Psoas muscle (tissue), 8 donors: ENCODE data around the gene MCMBP. TPM values are rescaled to one million over a fixed set of nuclear protein-coding genes. Genes with fewer than 3 reads are reported as not detected.
"Not testable (repeated sequence)": the region's sequence is repeated elsewhere in the genome, so short reads cannot be mapped to it uniquely, and the experiment has no call there.

Experiments
- ATAC-seq, 4 donors: fragments of 200-7000 bp; cut with Tn5 transposase; one replicate each; pipeline ENCODE4 v1.9.1; 2020; ENCODE audit warnings: moderate library complexity in 3 of 4, mild to moderate bottlenecking in 2 of 4
- DNase-seq, 2 donors: peaks; one replicate each; pipeline ENCODE4 v3.0.0-alpha.2; 2020
- H3K27ac ChIP-seq: fragments of 200-600 bp; one replicate; pipeline ENCODE4 v1.8.0; 2022
- H3K27me3 ChIP-seq, 3 donors: fragments of 200-600 bp in 1 of 3; one replicate each; pipeline versions ENCODE4 v1.6.1 to v1.8.0; 2013 to 2022; ENCODE audit warnings: low read length in 2 of 3, mild to moderate bottlenecking in 2 of 3, moderate library complexity in 1 of 3; ENCODE audit not compliant: insufficient read depth in 3 of 3
- H3K36me3 ChIP-seq, 2 donors: fragments of 200-600 bp in 1 of 2; one replicate each; pipeline versions ENCODE4 v1.6.1 to v1.8.0; 2013 to 2022; ENCODE audit warnings: low read depth in 1 of 2, mild to moderate bottlenecking in 1 of 2, moderate library complexity in 1 of 2; ENCODE audit not compliant: insufficient read depth in 1 of 2
- H3K4me1 ChIP-seq: fragments of 200-600 bp; one replicate; pipeline ENCODE4 v1.8.0; 2022
- H3K4me3 ChIP-seq: fragments of 200-600 bp; one replicate; pipeline ENCODE4 v1.8.0; 2022; ENCODE audit warnings: mild to moderate bottlenecking
- H3K9me3 ChIP-seq: fragments of 200-600 bp; one replicate; pipeline ENCODE4 v1.8.0; 2022
- WGBS, 3 donors: extraction: QIAGEN DNeasy Blood & Tissue Kit; methylation state at CpG; one replicate each; pipeline versions ENCODE4 v1.1.6 to v1.1.7; 2013; 5-methylcytosine and 5-hydroxymethylcytosine counted together
- intact Hi-C, 2 donors: fragments of 100-400 bp; cut with DNase I; formaldehyde crosslinking; loops; one replicate each; pipeline versions ENCODE4 v1.11.0 to v1.14.2; 2022
- polyA plus RNA-seq, 3 donors: library from polyadenylated mRNA; stranded (reverse); fragments of 200-250 nt; gene quantifications; one replicate each; pipeline ENCODE4 v1.2.3, GENCODE V29; 2013
- total RNA-seq, 4 donors: library from RNA; stranded (reverse); fragmentation: NEBNext Ultra II Directional in 2 of 4; extraction: Animal tissue kit (Norgen Biotek cat#: 25700) in 2 of 4; gene quantifications; one replicate each; pipeline versions ENCODE4 v1.2.1 to v1.2.4, GENCODE V29; 2021 to 2023
- TF ChIP-seq, protein P1 (sequence below): fragments of 200-600 bp; IDR thresholded peaks from one replicate; pipeline ENCODE4 v1.8.0; 2022; ENCODE audit warnings: antibody characterized with exemption
- donor health status: healthy with polysubstance abuse.
- donor health status: DM: no; HTN: no; CAD: no; lungs with moderate emphysema.
- donor health status: Bipolar disorder and iron deficiency.
- donor health status: healthy.
- donor health status: DM: yes; HTN: yes; CAD: no.
- donor health status: DM: no; HTN: no; CAD: no.
- donor health status: DM: no; HTN: no; CAD: no.
- donor health status: DM: yes; HTN: yes; CAD: no.

The MCMBP gene
- total and polyA plus RNA-seq, 7 donors, result 23.0 to 43.8 (median 37.8) TPM

- WGBS, 3 donors, result 41 to 50% (median 47%) methylated on average over 4 of the region's 4 CpGs
- DNase-seq (no peak), ATAC-seq (no peak)
- H3K27ac ChIP-seq, result no peak overlapping the region
- peaks cover 0 to 41% of the 10 kb centered on the region in 2 donors for H3K36me3 ChIP-seq
- no peaks in the 10 kb centered on the region for H3K27me3 ChIP-seq
- TF ChIP-seq, protein P1, sequence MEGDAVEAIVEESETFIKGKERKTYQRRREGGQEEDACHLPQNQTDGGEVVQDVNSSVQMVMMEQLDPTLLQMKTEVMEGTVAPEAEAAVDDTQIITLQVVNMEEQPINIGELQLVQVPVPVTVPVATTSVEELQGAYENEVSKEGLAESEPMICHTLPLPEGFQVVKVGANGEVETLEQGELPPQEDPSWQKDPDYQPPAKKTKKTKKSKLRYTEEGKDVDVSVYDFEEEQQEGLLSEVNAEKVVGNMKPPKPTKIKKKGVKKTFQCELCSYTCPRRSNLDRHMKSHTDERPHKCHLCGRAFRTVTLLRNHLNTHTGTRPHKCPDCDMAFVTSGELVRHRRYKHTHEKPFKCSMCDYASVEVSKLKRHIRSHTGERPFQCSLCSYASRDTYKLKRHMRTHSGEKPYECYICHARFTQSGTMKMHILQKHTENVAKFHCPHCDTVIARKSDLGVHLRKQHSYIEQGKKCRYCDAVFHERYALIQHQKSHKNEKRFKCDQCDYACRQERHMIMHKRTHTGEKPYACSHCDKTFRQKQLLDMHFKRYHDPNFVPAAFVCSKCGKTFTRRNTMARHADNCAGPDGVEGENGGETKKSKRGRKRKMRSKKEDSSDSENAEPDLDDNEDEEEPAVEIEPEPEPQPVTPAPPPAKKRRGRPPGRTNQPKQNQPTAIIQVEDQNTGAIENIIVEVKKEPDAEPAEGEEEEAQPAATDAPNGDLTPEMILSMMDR, result no peak
- no peak overlapping the region for H3K4me3 ChIP-seq
- no peaks in the 10 kb centered on the region for H3K9me3 ChIP-seq
- H3K4me1 ChIP-seq, result peaks cover 33% of the 10 kb centered on the region
- intact Hi-C loops, result no loop called here
Observed at GRCh38 chr10:119896061-119896655, 23.5 kb upstream of the MCMBP start.

DNA sequence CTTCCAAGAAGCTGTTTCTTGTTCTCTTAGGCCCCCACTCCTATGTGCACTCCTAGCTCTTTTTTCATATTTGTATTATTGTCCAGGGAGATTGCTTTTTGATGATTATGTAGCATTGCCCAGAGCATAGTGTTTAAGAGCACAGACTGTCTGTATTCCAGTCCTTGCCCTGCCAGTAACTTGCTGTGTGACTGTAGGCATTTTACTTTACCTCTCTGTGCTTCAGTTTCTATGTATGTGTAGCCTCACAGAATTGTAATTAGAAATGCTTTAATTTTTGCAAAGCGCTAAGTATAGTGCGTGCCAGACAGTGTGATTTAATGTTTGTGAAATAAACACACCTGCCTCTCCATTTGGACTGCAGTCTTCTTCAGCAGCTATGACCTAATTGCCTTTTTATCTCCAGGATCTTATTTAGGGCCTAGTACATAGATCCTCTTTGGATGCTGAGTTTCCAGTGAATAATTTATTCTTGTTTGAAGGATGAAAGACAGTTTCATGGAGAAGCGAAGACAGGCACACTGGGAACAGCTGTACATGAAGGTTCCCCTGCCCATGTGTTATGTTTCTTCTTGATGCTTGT is 21.3 kb upstream of the MCMBP start:
- H3K36me3 ChIP-seq, result peaks cover 0 to 25% of the 10 kb centered on the region in 2 donors
- ATAC-seq, result no peak
- H3K27me3 ChIP-seq, result no peaks in the 10 kb centered on the region
- peaks cover 33% of the 10 kb centered on the region for H3K4me1 ChIP-seq
- no peak overlapping the region for H3K27ac ChIP-seq
- TF ChIP-seq, protein P1, result no peak
- no peak for DNase-seq
- H3K9me3 ChIP-seq, result no peaks in the 10 kb centered on the region
- intact Hi-C loops, result no loop called here
- 89 to 91% (median 90%) methylated on average over 3 of the region's 3 CpGs for WGBS, 3 donors
- H3K4me3 ChIP-seq, result peak overlapping the region; percentile 84

DNA sequence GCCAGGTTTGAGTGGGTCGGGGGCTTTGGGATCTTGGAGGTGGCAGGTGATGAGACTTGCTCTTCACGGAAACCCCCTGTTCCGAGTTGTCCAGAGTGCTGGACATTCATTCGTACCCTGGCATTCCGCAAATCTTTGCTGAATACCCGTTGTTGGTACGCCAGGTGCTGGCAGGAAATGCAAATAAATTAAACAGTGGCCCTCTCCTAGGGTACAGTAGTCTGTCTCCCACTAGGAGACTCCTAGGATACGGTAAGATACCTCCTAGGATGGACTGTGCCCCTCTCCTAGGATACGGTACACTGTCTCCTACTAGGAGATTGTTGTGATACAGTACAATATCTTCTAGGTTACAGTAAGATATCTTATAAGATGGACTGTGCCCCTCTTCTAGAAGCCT is 20.4 kb upstream of the MCMBP start:
- 4 to 6% (median 4%) methylated on average over 9 of the region's 9 CpGs for WGBS, 3 donors
- ATAC-seq (peak in 1 of 4 donors; percentile 24), DNase-seq (no peak)
- H3K27ac ChIP-seq, result peak overlapping the region; percentile 88
- no peaks in the 10 kb centered on the region for H3K9me3 ChIP-seq
- TF ChIP-seq, protein P1, result no peak
- H3K4me1 ChIP-seq, result peaks cover 33% of the 10 kb centered on the region
- H3K27me3 ChIP-seq, result no peaks in the 10 kb centered on the region
- intact Hi-C loops, result no loop called here
- H3K36me3 ChIP-seq, result peaks cover 0 to 18% of the 10 kb centered on the region in 2 donors
- peak overlapping the region; percentile 84 for H3K4me3 ChIP-seq

GRCh38 chr10:119892188-119893065 is 19.8 kb upstream of the MCMBP start, which contains the start of gene SEC23IP:
Gene SEC23IP (plus strand): TSS chr10:119892730. CDS start chr10:119892783, 53 bp downstream.
- Histone ChIP-seq H3K36me3 (peaks cover 0 to 18% of the 10 kb centered on the region in 2 donors), H3K4me3 (peak within 1 kb of the TSS; percentile 84), H3K27me3 (no peaks in the 10 kb centered on the region), H3K27ac (peak within 1 kb of the TSS; percentile 88), H3K4me1 (peaks cover 33% of the 10 kb centered on the region), H3K9me3 (no peaks in the 10 kb centered on the region)
- TF ChIP-seq, protein P1, result no peak
- DNase-seq (peak; percentile 97 to 98), ATAC-seq (peak; percentile 99 to 100 (median 99))
- WGBS, 3 donors, result 1% methylated on average over 56 to 61 of the region's 61 CpGs
- intact Hi-C loops, result loop anchor here (1.0 kb wide), 1 partner anchor 19 kb away; no protein-coding TSS in a partner anchor

GRCh38 chr10:119891849-119892187 is 19.2 kb upstream of the MCMBP start:
- H3K36me3 ChIP-seq, result peaks cover 0 to 18% of the 10 kb centered on the region in 2 donors
- H3K4me3 ChIP-seq, result peak overlapping the region; percentile 84
- not testable (repeated sequence) for ATAC-seq, H3K27me3 ChIP-seq, H3K9me3 ChIP-seq, DNase-seq
- 36 to 41% (median 39%) methylated on average over 14 of the region's 14 CpGs for WGBS, 3 donors
- intact Hi-C loops, result loop anchor here (1.0 kb wide), 1 partner anchor 19 kb away; no protein-coding TSS in a partner anchor
- H3K4me1 ChIP-seq, result peaks cover 27% of the 10 kb centered on the region
- peak overlapping the region; percentile 88 for H3K27ac ChIP-seq

DNA sequence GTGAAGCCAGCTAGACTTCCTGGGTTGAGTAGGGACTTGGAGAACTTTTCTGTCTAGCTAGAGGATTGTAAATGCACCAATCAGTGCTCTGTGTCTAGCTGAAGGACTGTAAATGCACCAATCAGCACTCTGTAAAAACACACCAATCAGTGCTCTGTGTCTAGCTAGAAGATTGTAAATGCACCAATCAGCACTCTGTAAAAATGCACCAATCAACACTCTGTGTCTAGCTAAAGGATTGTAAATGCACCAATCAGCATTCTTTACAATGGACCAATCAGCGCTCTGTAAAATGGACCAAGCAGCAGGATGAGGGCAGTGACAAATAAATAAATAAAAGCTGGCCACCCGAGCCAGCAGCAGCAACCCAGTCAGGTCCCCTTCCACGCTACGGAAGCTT is 17.7 kb upstream of the MCMBP start:
- ATAC-seq, H3K4me3 ChIP-seq, DNase-seq, H3K27me3 ChIP-seq, H3K9me3 ChIP-seq, H3K27ac ChIP-seq, intact Hi-C loops: not testable (repeated sequence)
- peaks cover 14% of the 10 kb centered on the region for H3K4me1 ChIP-seq
- 70 to 81% (median 79%) methylated on average over 4 of the region's 4 CpGs for WGBS, 3 donors
- peaks cover 0 to 11% of the 10 kb centered on the region in 2 donors for H3K36me3 ChIP-seq

DNA sequence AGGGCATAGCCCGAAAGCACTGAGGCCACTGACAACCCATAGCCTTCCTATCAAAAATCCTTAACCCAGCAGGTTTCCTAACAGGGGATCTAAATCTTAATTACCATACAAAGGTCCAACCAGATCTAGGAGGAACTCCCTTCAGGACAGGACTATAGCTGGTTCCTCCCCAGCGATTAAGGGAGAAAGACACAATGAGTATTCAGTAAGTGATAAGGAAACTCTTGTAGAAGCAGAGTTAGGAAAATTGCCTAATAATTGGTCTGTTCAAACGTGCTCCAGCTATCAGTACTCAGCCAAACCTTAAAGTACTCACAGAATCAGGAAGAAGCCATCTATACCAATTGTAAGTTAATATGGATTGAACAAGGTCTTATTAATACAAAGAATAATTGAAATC is 16.6 kb upstream of the MCMBP start:
- H3K9me3 ChIP-seq, H3K36me3 ChIP-seq: not testable (repeated sequence)
- WGBS, 3 donors, result 76 to 86% (median 78%) methylated on average over 3 of the region's 3 CpGs

More for the DNA sequence above, 16.6 kb upstream of the MCMBP start:
- H3K27ac ChIP-seq, H3K27me3 ChIP-seq, ATAC-seq, DNase-seq, H3K4me3 ChIP-seq, intact Hi-C loops: not testable (repeated sequence)
- peaks cover 11% of the 10 kb centered on the region for H3K4me1 ChIP-seq
